GM12865 (cell line): ENCODE measurements around the gene ERCC1.

ENCODE experiments used
- DNase-seq: peaks from one replicate; pipeline ENCODE4 v3.0.0; 2010; ENCODE audit warnings: low read depth
- H3K4me3 ChIP-seq: 2 replicates; pipeline ENCODE4 v1.5.1; 2011; ENCODE audit warnings: mild to moderate bottlenecking, low read depth, low read length, control low read depth
- TF ChIP-seq, protein P1 (sequence below): IDR thresholded peaks from 2 replicates; pipeline ENCODE4 v1.5.1; 2011; ENCODE audit warnings: low read length, control low read depth, low read depth, inconsistent platforms; ENCODE audit not compliant: insufficient read depth; ENCODE audit errors: missing control alignments

The ERCC1 gene

GRCh38 chr19:45362291-45362690, 61.4 kb downstream of the ERCC1 start:
- no peak overlapping the region for H3K4me3 ChIP-seq
- no peak for DNase-seq
- TF ChIP-seq, protein P1, sequence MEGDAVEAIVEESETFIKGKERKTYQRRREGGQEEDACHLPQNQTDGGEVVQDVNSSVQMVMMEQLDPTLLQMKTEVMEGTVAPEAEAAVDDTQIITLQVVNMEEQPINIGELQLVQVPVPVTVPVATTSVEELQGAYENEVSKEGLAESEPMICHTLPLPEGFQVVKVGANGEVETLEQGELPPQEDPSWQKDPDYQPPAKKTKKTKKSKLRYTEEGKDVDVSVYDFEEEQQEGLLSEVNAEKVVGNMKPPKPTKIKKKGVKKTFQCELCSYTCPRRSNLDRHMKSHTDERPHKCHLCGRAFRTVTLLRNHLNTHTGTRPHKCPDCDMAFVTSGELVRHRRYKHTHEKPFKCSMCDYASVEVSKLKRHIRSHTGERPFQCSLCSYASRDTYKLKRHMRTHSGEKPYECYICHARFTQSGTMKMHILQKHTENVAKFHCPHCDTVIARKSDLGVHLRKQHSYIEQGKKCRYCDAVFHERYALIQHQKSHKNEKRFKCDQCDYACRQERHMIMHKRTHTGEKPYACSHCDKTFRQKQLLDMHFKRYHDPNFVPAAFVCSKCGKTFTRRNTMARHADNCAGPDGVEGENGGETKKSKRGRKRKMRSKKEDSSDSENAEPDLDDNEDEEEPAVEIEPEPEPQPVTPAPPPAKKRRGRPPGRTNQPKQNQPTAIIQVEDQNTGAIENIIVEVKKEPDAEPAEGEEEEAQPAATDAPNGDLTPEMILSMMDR: no peak

GRCh38 chr19:45361608-45362007, 62.1 kb downstream of the ERCC1 start:
- DNase-seq: no peak
- H3K4me3 ChIP-seq: no peak overlapping the region
- TF ChIP-seq, protein P1: no peak

- no peak for DNase-seq
- TF ChIP-seq, protein P1: no peak
- H3K4me3 ChIP-seq: no peak overlapping the region
These were observed 65.4 kb downstream of the ERCC1 start for GRCh38 chr19:45358213-45358792.

DNA sequence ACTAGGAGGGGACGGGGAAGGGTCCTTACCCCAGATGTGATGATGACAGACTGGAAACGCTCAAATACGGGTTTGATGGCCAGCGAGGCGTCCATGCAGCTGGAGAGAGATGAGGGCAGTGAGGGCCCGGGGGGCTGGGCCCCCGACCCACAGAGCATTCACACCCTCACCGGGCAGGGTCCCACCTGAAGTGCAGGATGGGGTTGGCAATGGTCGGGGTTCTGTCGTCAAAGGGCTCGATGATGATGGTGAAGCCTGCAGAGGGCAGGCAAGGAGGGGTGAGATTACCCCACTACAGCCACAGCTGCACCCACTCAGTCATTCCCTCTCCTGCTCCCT, 66.3 kb downstream of the ERCC1 start:
- TF ChIP-seq, protein P1: no peak
- DNase-seq: no peak
- H3K4me3 ChIP-seq: no peak overlapping the region
